ENCODE data around the gene WNT10A. TPM values are rescaled to one million over a fixed set of nuclear protein-coding genes. Genes with fewer than 3 reads are reported as not detected.
"Not testable (repeated sequence)": the region's sequence is repeated elsewhere in the genome, so short reads cannot be mapped to it uniquely, and the experiment has no call there.

Gene WNT10A
- total RNA-seq (2014; rRNA removed; shearing (Covaris generic)): 0.12 TPM in 1 of 2 replicates, not detected in the other

DNA sequence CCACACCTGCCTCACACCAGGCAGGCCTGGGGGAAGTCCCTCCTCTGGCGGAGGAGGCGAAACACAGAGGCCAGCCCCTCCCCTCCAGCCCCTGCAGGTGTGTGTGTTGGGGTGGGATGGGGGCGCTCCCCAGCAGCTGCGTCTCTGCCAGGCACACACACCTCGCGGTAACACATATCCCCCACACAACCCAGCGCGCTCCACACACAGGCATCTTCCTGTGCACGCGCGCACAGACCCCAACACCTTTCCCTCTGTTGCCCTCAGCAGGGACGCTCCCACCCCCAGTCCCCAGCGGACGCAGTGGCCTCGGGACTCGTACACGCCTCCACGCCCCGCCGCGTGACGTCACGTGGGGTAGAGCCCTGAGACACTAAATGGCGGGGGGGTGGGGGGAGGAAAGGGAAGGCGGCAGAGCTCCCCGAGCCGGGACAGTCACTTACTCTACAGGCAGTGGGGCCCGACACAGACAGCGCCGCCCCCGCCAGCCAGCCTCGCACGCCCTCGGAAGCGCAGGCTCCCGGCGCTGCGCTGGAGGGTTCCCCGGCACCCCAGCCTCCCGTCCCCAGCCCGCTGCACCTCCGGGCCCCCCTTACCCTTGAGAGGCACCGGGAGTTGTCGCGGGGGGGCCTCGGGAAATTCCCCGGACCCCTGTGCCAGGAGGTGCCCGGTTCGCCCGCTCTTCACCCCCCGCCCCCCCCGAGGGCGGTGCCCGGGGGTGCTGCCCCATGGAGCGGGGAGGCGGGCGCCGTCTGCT, at the start of gene WNT10A:
WNT10A (plus strand) TSS at position 751 of the 757 bp plus-strand sequence. CDS start 144 bp downstream, outside the sequence.
- DNase-seq (ENCODE audit: low spot score): no peak

DNA sequence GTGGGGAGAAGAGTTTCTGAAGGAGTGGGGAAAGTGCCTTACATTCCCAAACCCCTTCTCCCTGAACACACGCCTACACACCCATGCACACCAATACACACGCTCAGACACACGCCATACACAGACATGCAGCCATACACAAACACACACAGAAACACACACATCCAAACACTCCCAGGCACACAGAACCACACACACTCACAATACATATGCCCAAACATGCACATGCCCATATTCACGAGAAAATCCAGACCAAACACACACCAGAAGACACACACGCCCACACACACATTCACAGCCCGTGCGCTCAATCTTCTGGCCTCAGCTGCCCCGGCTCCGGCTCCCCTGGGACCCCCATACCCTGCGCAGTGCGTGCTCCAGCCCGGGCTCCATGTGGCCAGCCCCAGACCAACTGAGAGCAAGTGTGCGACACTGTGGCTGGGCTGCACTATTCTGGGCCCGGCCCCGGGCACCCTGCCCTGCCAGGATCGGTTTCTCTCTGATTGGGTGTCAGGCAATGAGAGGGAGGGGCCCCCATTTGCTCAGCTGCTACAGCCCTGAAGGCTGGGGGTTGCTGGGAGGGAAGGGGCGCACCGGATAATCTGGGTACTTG, 49.2 kb upstream of the WNT10A start, which contains the start of gene PRKAG3:
PRKAG3 (minus strand) TSS at position 426 of the 613 bp plus-strand sequence.
- no peak for DNase-seq (ENCODE audit: low spot score)

DNA sequence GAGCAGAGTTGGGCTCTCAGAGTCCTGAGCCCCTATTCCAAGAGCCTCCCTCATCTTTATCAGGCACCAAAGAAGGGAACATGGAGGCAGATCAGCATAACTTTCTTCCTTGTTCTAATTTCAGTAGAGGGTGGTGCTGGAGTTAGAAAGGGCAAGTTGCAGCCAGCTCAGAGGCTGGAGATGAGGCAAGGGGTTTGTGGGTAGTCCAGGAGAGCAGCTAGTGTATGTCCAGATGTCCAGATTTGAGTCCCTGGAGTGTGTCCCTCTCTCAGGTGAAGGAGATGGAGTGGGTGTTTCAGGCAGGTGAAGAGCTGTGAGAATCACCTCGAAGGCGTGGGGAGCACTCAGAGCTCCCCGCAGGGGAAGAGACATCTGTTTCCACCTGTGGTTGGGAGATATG, 48.6 kb upstream of the WNT10A start:
- DNase-seq (ENCODE audit: low spot score): no peak

DNA sequence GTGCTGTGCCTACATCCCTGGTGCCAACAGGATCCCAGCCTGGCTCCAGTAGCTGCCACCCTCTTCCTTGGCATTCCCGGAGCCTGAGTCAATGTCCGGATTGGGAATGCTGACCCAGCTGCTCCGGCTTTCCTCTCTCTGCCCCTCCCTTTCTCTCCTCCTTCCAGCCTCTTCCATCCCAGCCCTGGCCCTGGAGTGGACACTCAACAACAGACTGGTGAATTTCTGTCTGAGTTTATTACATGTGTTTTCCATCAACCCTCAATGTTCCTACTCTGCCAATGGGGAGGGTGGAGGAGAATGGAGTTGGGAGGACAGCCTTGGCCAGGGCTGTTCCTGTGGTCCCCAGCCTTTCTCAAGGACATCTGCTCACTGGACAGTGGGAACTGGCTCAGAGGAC, 48.1 kb upstream of the WNT10A start:
- no peak for DNase-seq (ENCODE audit: low spot score)

DNA sequence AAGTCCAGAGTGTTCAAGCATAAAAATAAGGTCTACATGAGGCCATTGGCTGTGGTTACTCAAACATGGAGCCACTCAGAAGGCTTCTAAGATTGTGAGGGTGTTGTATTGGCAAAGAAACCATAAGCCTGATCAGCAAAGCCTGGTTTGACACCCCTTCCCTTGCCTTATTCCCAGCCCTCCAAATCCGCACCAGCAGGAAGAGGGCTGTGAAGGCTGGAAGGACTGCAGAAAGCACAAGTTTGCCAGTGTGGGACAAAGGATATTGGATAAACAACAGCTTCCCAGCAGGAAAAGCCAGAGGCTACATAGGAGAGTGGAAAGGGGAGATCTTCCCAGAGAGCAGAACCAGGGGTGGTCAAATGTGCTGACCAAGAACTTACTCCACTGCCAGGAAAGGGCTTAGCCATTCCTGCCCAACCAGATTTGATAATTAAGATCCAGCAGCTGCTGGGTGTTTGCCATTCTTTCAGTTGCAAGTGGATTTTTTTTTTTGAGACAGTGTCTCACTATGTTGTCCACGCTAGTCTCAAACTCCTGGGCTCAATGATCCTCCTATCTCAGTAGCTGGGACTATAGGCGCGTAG, 47.5 kb upstream of the WNT10A start:
- DNase-seq (ENCODE audit: low spot score): no peak

DNA sequence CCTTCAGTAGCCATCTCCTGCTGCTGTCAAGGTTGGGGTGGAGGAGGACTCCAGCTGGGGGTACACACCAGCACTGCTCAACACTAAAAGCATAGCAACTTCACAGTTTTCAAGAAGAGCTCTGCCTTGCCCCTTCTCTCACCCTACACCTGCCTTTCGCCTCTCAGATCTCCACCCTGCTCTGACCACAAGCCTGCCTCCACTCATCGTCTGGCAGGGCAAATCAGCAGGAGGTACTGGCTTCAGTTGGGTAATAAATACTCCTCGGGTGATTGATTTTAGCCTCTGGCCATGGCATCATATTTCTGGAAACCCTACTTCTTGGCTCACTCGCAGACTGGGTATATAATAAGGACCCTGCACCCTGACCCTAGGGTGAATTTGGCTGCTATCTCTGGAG, 46.0 kb upstream of the WNT10A start:
- no peak for DNase-seq (ENCODE audit: low spot score)

DNA sequence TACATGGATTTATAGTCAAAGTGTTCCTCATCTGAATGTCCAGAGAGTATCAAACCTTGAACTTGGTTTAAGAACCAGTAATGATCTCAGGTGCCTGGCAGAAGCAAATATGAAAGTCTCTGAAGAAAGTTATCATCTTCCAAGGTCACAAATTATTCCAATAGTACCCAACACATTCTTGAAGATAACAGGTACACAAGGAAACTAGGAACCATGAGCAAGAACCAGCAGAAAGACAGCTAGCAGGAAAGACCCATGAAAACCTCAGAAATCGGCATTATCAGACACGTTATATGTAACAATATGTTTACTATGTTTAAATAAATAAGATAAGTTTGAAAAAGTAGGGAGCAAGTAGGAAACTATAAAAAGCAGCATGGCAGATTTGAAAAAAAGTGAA, 43.2 kb upstream of the WNT10A start:
- DNase-seq (ENCODE audit: low spot score): no peak

DNA sequence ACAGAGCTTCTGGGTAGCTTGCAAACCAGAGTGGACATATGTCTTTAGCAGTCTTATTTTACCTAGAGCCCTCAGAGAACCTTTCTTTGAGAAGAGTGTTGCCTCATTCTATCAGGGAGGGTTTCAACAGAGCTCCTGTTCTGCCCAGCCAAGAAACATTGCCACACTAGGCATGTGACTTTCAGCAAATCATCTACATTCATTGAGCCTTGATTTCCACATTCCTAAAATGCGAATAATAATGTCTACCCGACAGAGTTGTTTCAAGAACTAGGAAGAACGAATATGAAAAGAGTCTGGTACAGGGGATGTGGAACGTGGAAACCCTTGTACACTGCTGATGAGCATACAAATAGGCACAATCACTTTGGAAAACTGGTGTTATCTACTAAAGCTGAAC, 41.2 kb upstream of the WNT10A start:
- no peak for DNase-seq (ENCODE audit: low spot score)

DNA sequence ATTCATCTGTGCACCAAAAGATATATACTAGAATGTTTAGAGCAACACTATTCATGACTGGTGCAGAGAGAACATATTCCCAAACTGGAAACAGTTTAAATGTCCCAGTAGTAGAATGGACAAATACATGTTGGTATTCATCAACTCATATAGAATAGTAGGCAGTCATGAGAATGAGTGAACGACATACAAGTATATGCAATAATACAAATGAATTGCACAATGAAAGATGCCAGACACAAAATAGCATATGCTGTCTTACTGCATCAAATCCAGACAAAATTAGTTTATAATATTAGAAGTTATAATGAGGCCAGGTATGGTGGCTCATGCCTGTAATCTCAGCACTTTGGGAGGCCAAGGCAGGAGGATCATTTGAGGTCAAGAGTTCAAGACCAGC, 40.8 kb upstream of the WNT10A start:
- DNase-seq (ENCODE audit: low spot score): no peak

DNA sequence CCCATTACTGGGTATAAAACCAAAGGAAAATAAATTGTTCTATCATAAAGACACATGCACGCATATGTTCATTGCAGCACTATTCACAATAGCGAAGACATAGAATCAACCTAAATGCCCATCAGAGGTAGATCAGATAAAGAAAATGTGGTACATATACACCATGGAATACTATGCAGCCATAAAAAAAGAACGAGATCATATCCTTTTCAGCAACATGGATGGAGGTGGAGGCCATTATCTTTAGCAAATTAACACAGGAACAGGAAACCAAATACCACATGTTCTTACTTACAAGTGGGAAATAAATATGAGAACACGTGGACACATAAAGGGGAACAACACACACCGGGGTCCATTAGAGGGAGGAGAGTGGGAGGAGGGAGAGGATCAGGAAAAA, 36.3 kb upstream of the WNT10A start:
- DNase-seq (ENCODE audit: low spot score): not testable (repeated sequence)

DNA sequence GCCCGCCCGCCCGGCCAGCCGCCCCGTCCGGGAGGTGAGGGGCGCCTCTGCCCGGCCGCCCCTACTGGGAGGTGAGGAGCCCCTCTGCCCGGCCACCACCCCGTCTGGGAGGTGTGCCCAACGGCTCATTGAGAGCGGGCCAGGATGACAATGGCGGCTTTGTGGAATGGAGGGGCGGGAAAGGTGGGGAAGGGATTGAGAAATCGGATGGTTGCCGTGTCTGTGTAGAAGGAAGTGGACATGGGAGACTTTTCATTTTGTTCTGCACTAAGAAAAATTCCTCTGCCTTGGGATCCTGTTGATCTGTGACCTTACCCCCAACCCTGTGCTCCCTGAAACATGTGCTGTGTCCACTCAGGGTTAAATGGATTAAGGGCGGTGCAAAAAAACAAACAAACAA, 33.7 kb upstream of the WNT10A start:
- not testable (repeated sequence) for DNase-seq (ENCODE audit: low spot score)

DNA sequence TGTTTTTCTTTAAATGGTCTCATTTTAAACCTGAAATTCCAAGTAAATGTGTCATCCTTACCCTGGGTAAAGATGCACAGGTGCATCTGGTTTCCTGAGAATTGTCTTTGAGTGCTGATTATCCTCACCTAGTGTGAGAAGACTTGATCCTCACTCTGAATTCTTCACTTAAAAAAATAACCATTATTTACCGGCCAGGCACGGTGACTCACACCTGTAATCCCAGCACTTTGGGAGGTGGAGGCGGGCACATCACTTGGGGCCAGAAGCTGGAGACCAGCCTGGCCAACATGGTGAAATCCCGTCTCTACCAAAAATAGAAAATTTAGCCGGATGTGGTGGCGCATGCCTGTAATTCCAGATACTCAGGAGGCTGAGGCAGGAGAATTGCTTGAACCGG, 30.9 kb upstream of the WNT10A start:
- peak; percentile 50 for DNase-seq (ENCODE audit: low spot score)

DNA sequence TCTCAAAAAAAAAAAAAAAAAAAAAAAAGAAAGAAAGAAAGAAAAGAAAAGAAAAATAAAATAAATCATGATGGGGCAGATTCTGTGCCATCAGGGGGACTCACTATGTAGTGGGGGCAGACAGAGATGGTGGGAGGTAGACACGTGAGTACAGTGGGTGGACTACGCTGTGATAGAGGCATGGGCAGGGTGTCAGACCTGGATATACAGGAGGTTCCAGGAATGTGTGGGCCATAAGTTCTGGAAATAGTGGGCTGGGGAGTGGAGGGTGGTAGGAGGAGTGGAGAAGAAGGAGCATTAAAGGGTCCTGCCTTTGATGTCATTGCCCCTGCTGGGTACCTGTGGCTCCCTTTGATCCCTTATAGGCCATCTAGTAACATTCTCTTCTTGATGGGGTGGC, 29.9 kb upstream of the WNT10A start:
- DNase-seq (ENCODE audit: low spot score): no peak

DNA sequence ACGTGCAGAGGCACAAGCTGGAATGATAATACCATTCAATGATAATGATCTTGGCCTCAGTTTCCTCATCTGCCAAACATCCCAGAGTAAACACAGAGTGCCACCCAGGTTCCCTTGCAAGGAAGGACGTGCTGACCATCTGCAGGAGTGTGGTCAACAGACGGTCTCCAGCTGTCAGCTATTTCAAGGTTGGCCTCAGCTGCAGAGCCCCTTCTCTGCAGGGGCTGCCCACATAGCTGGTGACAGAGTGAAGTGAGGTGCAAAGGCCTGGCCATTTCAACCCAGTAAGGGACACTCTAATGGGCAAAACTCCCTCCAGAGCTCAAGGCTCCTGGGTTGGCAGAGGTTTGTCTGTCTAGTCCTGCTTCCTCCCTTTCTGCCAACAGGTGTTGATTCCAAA, 29.4 kb upstream of the WNT10A start:
- no peak for DNase-seq (ENCODE audit: low spot score)

DNA sequence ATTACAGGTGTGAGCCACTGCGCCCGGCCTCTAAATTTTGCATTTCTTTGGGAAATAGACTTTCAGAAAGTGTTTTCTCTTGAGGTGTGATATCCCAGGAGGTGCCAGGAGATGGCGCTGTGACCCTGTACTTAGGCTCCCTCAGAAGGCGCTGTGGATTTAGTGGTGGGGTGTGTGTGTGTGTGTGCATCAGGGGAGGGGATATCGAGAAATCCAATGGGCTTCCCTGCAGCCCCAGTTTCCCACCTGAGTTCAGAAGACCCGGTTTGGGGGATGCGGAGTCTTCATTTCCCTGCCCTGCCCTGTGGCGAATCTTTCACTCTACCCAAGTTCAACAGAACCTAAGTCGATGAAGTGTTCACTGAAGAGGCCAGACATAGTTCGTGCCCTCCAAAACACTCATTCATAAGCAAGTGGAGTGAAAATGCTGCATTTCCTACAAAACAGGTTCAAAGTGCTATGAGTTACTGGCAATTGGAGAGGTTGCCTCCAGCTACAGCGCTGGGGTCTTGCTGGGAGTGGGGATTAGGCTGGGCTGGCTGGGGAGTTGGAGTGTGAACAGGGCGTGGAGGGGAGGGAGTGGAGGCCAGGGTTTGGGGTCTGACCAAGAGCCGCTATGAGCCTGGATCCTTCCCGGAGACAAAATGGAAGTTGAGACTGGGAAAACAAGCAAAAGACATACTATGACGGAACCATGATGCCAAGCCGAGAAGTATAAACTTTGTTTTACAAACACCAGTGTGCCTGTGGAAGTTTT, 27.6 kb upstream of the WNT10A start:
- peak; percentile 62 for DNase-seq (ENCODE audit: low spot score)

DNA sequence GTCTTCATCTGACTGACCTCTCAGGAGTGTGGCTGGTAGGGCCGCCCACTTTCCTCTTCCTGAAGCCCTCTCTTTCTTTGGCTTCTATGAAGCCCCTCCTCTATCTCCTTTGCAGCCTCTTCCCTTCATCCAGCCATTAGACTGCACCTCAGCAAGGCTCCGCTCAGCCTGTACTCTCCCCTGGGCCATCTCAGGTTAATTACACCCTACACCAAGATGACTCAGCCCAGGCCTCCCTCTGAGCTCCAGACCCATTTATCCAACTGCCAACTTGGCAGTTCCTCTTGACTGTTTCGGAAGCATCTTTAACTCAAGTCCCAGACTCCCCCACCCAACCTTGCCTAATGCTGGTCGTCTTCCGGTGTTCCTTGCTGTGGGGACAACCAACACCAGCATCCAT, 26.9 kb upstream of the WNT10A start:
- peak; percentile 65 for DNase-seq (ENCODE audit: low spot score)

DNA sequence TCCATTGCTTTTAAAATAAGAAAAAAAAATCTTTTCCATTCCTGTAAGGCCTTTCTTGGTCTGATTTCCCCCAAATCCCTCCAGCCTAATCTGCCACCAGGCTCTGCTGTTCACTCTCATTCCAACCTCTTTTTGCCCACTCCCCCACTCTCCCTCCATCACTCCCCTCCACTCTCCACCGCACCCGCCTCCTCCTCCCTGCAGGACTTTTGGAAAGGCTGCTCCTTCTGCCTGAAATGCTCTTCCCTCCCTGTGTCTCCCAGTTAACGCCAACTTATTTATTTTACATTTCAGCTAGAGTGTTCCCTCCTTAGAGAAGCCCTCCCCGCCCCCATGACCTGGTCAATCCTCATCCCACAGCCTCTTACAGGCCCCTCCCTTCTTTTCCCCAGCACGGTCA, 25.8 kb upstream of the WNT10A start:
- no peak for DNase-seq (ENCODE audit: low spot score)

DNA sequence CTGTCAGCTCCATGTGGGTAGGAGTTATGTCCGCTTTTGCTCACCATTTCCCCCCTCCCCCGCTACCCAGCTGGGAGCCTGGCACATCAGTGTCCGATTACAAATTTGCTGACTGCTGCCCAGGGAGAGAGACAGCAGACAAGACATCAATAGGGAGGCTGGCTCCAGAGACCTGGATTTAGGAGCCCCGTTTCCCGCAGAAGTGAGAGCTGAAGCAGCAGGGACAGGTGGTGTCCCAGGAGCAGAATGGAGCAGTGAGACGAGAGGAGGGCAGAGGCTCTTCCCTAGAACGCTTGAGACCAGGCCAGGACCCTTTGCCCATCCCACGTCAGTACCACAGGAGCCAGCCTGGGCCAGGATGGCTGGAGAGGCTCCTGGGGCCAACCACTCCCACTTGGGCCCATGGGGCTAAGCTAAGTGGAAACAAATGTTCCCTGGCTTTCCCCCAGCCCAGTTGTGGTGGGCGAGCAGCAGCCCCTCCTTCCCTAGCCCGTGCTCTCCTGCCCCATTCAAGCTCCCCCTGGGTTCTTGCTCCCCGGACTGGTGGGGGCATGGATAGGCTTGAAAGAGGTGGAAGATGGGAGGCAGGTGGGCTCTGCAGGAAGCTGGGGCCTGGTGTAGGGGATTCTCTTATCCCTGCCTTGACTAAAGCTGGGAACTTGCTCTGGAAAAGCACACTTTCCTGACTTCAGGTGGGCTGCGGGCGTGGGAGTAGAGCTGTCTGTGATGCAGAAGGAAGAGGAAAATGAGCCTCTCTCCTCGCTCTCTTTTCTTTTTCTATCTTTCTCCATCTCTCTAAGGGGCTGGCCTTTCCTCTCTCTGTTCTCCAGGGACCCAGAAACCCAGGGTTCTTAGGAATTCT, 25.1 kb upstream of the WNT10A start:
- DNase-seq (ENCODE audit: low spot score): no peak

DNA sequence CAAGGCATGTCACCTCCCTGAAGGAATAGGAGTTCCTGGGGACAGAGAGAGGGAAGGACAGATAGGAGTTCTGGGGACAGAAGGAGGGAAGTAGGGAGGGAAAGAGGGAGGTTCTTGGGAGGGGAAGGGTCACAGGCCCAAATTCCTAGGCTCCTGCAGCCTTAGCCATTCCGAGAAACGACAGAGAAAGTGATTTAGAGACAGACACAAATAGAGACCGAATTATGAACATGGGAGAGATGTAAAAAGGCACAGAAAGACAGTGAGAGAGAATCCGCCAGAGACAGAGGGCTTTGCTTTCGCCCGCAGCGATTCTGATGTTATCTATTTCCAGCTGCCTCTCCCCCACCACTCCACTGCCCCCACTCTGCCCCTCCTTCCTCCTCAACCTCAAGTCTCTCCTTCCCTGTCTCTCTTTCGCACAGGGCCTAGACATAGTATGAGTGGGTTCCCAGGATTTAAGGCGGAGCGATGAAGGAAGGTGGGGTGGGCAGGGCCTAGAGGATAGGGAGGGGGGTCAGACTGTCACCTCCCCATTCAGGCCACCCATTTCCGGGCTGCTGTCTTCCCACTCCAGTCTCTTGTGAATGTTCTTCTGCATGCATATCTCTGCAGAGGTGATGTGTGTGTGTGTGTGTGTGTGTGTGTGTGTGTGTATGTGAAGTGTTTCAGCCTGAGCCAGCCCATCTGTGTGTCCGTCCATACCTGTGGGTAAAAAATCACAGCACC, 24.3 kb upstream of the WNT10A start:
- no peak for DNase-seq (ENCODE audit: low spot score)

DNA sequence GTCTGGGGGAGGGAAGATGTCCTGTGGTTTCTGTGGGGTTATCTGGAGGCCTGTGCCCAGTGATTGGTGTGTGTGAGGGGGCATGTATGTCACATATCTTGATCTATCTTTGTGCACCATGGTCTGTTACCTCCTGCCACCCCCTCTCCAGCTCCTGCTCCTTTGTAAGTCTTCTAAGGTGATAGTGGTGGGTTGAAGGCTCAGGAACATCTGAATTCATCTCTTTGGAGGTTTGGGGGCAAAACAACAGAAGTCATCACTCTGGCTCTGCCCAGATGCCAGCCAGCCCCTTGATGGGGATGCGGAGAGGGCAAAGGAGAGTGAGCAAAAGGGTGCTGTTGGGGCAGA, 23.8 kb upstream of the WNT10A start:
- DNase-seq (ENCODE audit: low spot score): no peak

All from H4 (cell line).